ENCODE data around the gene RCOR3. TPM values are rescaled to one million over a fixed set of nuclear protein-coding genes. Genes with fewer than 3 reads are reported as not detected.

RCOR3 gene
- total RNA-seq, 1 donor = 31.2 TPM

DNA sequence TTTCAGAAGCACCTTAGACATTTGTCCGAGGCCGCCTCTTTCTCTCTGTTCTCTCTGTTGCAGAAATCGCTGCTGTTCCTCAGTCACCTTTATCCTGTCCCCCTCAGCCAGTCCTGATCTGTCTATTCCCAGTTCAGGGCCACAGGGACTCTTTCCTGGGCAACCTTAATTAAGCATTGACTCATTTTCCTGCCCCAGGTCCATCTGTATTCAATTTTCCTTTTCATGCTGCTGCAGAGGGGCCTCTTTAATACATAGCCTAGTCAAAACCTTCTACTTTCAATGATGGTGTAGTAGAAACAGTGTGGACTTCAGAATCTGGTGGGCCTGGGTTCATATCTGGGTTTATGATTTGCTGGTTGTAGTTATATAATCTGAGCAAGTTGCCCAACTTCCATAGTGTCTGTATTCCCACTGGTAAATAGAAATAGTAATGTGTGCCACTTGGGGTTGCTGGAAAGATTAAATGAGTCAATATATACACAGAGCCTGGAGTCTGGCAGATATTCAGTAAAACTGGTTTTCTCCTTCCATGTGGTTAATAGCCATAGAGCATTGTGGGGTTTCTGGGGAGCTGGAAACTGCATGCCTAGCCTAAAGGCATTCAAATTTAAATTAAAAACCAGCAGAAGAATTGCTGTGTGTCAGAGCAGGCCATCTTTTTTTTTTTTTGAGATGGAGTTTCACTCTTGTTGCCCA is 72.0 kb downstream of the RCOR3 start:
- peak; percentile 43 for DNase-seq (ENCODE audit: low read depth)
- TF ChIP-seq, protein P1, sequence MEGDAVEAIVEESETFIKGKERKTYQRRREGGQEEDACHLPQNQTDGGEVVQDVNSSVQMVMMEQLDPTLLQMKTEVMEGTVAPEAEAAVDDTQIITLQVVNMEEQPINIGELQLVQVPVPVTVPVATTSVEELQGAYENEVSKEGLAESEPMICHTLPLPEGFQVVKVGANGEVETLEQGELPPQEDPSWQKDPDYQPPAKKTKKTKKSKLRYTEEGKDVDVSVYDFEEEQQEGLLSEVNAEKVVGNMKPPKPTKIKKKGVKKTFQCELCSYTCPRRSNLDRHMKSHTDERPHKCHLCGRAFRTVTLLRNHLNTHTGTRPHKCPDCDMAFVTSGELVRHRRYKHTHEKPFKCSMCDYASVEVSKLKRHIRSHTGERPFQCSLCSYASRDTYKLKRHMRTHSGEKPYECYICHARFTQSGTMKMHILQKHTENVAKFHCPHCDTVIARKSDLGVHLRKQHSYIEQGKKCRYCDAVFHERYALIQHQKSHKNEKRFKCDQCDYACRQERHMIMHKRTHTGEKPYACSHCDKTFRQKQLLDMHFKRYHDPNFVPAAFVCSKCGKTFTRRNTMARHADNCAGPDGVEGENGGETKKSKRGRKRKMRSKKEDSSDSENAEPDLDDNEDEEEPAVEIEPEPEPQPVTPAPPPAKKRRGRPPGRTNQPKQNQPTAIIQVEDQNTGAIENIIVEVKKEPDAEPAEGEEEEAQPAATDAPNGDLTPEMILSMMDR (IDR thresholded peaks at IDR 0.05; ENCODE audit: insufficient read depth, low read length) = no peak
- no peak overlapping the region for H3K4me3 ChIP-seq (ENCODE audit: low read depth, low read length)

DNA sequence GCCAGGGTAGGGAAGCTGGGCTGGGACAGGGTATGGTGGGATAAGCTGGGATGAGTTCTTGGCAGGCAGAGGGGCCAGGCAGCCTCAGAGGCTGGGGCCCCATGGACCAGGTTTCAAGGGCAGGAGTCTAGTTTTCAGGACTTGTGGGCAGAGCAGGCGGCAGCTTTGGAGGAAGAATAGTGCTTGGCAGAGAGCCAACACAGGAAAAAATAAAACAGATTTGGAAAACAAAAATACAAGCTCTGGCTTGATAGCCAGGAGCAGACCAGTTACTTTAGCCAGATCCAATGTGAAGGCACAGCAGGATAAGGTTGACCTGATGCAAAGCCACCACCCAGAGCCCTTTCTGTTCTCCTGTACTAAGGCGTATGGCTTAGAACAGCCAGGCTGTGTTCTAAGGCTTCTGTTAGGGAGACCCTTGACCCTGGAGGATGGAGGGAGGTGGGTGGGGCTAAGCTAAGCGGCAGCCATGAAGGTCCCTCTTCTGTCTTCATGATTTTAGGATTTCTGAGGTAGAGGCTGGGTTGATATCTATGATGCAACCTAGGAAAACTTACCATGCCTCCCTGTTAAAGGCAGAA is 73.0 kb downstream of the RCOR3 start:
- TF ChIP-seq, protein P1 (IDR thresholded peaks at IDR 0.05; ENCODE audit: insufficient read depth, low read length) = no peak
- no peak for DNase-seq (ENCODE audit: low read depth)
- H3K4me3 ChIP-seq (ENCODE audit: low read depth, low read length) = no peak overlapping the region

DNA sequence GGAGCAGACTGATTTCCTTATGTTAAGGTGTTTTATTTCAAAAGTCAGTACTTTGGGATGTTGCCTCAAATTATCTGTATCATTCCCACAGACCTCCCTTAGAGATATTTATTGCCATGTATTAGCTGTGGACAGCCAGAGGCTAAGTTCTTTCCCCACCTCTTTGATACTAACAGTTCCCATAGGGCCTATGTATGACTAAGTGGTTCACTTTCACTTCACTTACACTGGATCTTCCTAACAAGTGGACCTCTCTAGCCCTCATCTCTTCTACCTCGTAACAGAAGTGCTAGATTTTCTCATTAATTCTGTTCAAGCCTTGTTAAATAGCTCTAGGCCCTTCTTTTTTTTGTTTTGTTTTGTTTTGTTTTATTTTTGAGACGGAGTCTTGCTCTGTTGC is 73.7 kb downstream of the RCOR3 start:
- DNase-seq (ENCODE audit: low read depth) = peak; percentile 50
- TF ChIP-seq, protein P1 (IDR thresholded peaks at IDR 0.05; ENCODE audit: insufficient read depth, low read length) = no peak
- H3K4me3 ChIP-seq (ENCODE audit: low read depth, low read length) = no peak overlapping the region

DNA sequence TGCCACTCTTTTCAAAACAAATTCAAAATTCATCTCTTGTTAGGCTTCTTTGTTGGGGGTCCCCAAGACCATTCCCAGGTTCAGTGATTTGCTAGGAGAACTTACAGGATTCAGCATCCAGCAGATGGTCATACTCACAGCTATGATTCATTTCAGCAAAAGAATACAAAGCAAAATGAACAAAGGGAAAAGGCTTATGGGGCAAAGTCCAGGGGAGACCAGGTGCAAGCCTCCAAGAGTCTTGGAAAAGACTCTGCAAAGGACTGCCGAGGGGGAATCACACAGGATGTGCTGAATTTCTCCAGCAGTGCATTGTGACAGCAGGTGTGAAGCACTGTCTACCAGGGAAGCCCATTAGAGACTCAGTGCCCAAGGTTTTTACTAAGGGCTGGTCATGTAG is 74.7 kb downstream of the RCOR3 start:
- no peak for DNase-seq (ENCODE audit: low read depth)
- no peak overlapping the region for H3K4me3 ChIP-seq (ENCODE audit: low read depth, low read length)
- TF ChIP-seq, protein P1 (IDR thresholded peaks at IDR 0.05; ENCODE audit: insufficient read depth, low read length) = no peak

DNA sequence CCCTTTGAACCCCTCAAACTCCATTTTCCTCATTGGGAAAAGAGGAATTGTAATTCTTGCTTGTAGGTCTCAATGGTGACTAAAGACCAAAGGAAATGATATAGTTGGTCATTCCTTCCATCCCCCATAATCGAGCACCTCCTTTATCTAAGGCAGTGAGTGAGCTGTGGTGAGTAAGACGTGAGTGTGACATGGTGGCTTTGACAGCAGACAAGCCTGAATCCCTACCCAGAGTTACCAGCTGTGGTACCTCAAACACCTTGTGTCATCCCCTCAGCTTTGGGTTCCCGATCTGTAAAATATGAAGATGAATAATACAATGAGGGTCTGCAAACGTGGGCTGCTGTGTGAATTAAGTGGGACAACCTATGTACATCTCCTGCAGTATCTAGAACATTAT is 75.8 kb downstream of the RCOR3 start:
- no peak overlapping the region for H3K4me3 ChIP-seq (ENCODE audit: low read depth, low read length)
- TF ChIP-seq, protein P1 (IDR thresholded peaks at IDR 0.05; ENCODE audit: insufficient read depth, low read length) = no peak
- DNase-seq (ENCODE audit: low read depth) = no peak

DNA sequence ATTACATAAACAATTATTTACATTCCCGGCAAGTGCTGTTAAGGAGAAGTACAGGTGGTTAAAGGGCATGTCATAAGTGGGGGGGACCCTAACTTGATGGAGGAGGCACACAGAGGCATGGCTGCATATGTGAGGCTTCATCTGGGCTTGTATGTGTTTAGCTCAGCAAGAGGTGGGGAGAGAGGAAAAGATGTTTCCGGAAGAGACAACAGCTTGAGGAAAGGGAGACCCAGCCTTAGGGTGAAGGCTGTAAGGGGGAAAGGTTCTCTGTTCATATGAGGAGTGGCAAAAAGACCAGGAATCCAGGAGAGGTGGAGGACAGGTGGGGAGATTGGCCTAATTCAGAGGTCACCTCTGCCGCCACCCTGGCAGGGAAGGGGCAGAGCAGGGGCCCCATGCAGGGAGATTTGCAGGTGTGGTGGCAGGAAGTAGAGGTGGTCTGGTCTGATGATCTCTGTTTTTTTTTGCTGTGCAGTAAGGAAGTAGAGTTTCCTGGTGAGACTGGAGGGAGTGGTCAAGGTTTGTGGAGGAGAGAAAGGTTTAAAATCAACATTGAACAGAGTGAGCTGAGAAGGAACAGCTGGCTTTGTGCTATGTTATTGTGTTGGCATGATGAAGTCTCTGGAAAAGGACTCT is 76.5 kb downstream of the RCOR3 start:
- DNase-seq (ENCODE audit: low read depth) = no peak

More for the DNA sequence above, 76.5 kb downstream of the RCOR3 start:
- TF ChIP-seq, protein P1 (IDR thresholded peaks at IDR 0.05; ENCODE audit: insufficient read depth, low read length) = no peak
- no peak overlapping the region for H3K4me3 ChIP-seq (ENCODE audit: low read depth, low read length)

All from fibroblast of the aortic adventitia (primary cell).